Sigmoid colon (tissue), 7 donors: Measurements from ENCODE around the gene XPNPEP1. TPM values are rescaled to one million over a fixed set of nuclear protein-coding genes. Genes with fewer than 3 reads are reported as not detected.
A peak's percentile ranks its signal among the peaks of the same experiment; 100 is the strongest.

Source experiments
- DNase-seq: peaks from one replicate; pipeline ENCODE4 v3.0.0-alpha.2; 2019
- H3K27ac ChIP-seq, 4 donors: fragments of 200-600 bp; sonication (generic); one replicate each; pipeline ENCODE4 v1.5.1; 2016 to 2019; ENCODE audit warnings: mild to moderate bottlenecking in 1 of 4
- H3K27me3 ChIP-seq, 3 donors: fragments of 200-600 bp; sonication (generic); one replicate each; pipeline ENCODE4 v1.5.1; 2019; ENCODE audit warnings: mild to moderate bottlenecking in 1 of 3
- H3K36me3 ChIP-seq, 4 donors: fragments of 200-600 bp; sonication (generic); one replicate each; pipeline ENCODE4 v1.5.1; 2016 to 2019
- H3K4me1 ChIP-seq, 4 donors: fragments of 200-600 bp; sonication (generic); one replicate each; pipeline ENCODE4 v1.5.1; 2017 to 2019
- H3K4me3 ChIP-seq, 4 donors: fragments of 200-600 bp; sonication (generic); one replicate each; pipeline ENCODE4 v1.5.1; 2017 to 2019; ENCODE audit warnings: mild to moderate bottlenecking in 2 of 4, moderate library complexity in 1 of 4
- H3K9me3 ChIP-seq, 4 donors: fragments of 200-600 bp in 3 of 4; sonication (generic) in 3 of 4; one replicate each; pipeline versions ENCODE4 v1.5.1 to v1.6.1; 2013 to 2019
- CTCF ChIP-seq, 4 experiments: fragments of 450-650 bp in 3 of 4; fragments of 200-600 bp in 1 of 4; IDR thresholded peaks; one replicate each; pipeline ENCODE4 v1.5.1; 2016 to 2019; ENCODE audit warnings: antibody characterized with exemption in 4 of 4, mild to moderate bottlenecking in 3 of 4, moderate library complexity in 2 of 4
- EP300 ChIP-seq, 4 donors: sonication (generic); formaldehyde crosslinking; IDR thresholded peaks; one replicate each; pipeline ENCODE4 v1.6.1; 2017; ENCODE audit warnings: antibody characterized with exemption in 4 of 4
- POLR2A ChIP-seq, 2 donors: fragments of 450-650 bp; IDR thresholded peaks; one replicate each; pipeline ENCODE4 v1.6.1; 2016; ENCODE audit warnings: antibody characterized with exemption in 2 of 2, mild to moderate bottlenecking in 2 of 2, moderate library complexity in 2 of 2
- POLR2AphosphoS5 ChIP-seq, 4 donors: sonication (generic); formaldehyde crosslinking; IDR thresholded peaks; one replicate each; pipeline ENCODE4 v1.6.1; 2017; ENCODE audit warnings: antibody characterized with exemption in 4 of 4
- WGBS, 2 donors: extraction: QIAGEN DNeasy Blood & Tissue Kit; methylation state at CpG; one replicate each; pipeline ENCODE4 v1.1.7; 2013; 5-methylcytosine and 5-hydroxymethylcytosine counted together
- intact Hi-C: fragments of 100-400 bp; cut with DNase I; formaldehyde crosslinking; loops from one replicate; pipeline ENCODE4 v1.15.1; 2023
- polyA plus RNA-seq, 3 donors: library from polyadenylated mRNA; stranded (reverse); fragments of 200-250 nt; gene quantifications; one replicate each; pipeline ENCODE4 v1.2.3, GENCODE V29; 2013
- total RNA-seq, 4 donors: library from RNA; depleted of rRNA; stranded (reverse); fragments of >200 nt; gene quantifications; one replicate each; pipeline ENCODE4 v1.1.0, GENCODE V29; 2016
- donor health status: healthy with polysubstance abuse.
- donor health status: Bipolar disorder and iron deficiency.
- donor health status: healthy.

Gene XPNPEP1
- total and polyA plus RNA-seq, 7 donors = 37.5 to 59.1 (median 55.6) TPM

GRCh38 chr10:109893386-109893785 is 29.9 kb downstream of the XPNPEP1 start:
- H3K27me3 ChIP-seq = no peaks in the 10 kb centered on the region
- H3K27ac ChIP-seq = peak overlapping the region; percentile 5 to 75 (median 62)
- peaks cover 0 to 21% (median 7%) of the 10 kb centered on the region in 4 donors for H3K36me3 ChIP-seq
- WGBS, 2 donors = 98% methylated on average over 4 of the region's 4 CpGs
- H3K4me1 ChIP-seq = peaks cover 0 to 38% (median 33%) of the 10 kb centered on the region in 4 donors
- H3K9me3 ChIP-seq = no peaks in the 10 kb centered on the region
- TF ChIP-seq CTCF (IDR thresholded peaks at IDR 0.05) = no peak
- TF ChIP-seq EP300 (IDR thresholded peaks at IDR 0.05) = no peak
- TF ChIP-seq POLR2AphosphoS5 (IDR thresholded peaks at IDR 0.05) = no peak
- no peak for TF ChIP-seq POLR2A (IDR thresholded peaks at IDR 0.05)
- intact Hi-C loops = no loop called here
- H3K4me3 ChIP-seq = no peak overlapping the region
- DNase-seq = no peak

GRCh38 chr10:109892931-109893330 is 30.4 kb downstream of the XPNPEP1 start:
- 90 to 94% methylated on average over 9 of the region's 9 CpGs for WGBS, 2 donors
- Histone ChIP-seq H3K4me1 (peaks cover 0 to 38% (median 33%) of the 10 kb centered on the region in 4 donors), H3K9me3 (no peaks in the 10 kb centered on the region), H3K27me3 (no peaks in the 10 kb centered on the region), H3K27ac (peak overlapping the region; percentile 5 to 75 (median 36)), H3K36me3 (peaks cover 0 to 25% (median 11%) of the 10 kb centered on the region in 4 donors), H3K4me3 (no peak overlapping the region)
- TF ChIP-seq POLR2AphosphoS5 (IDR thresholded peaks at IDR 0.05) (no peak), EP300 (IDR thresholded peaks at IDR 0.05) (no peak), POLR2A (IDR thresholded peaks at IDR 0.05) (no peak), CTCF (IDR thresholded peaks at IDR 0.05) (no peak)
- DNase-seq = peak; percentile 72
- intact Hi-C loops = no loop called here

- intact Hi-C loops = no loop called here
- Histone ChIP-seq H3K27ac (peak overlapping the region in 2 of 4 donors; percentile 58 to 75), H3K9me3 (no peaks in the 10 kb centered on the region), H3K4me3 (no peak overlapping the region), H3K36me3 (peaks cover 0 to 30% (median 16%) of the 10 kb centered on the region in 4 donors), H3K27me3 (no peaks in the 10 kb centered on the region), H3K4me1 (peaks cover 0 to 40% (median 33%) of the 10 kb centered on the region in 4 donors)
- TF ChIP-seq CTCF (IDR thresholded peaks at IDR 0.05) = no peak
- no peak for TF ChIP-seq EP300 (IDR thresholded peaks at IDR 0.05)
- no peak for TF ChIP-seq POLR2AphosphoS5 (IDR thresholded peaks at IDR 0.05)
- TF ChIP-seq POLR2A (IDR thresholded peaks at IDR 0.05) = no peak
- DNase-seq = no peak
- 84 to 85% methylated on average over 4 of the region's 4 CpGs for WGBS, 2 donors
Measured at GRCh38 chr10:109892117-109892516, 31.2 kb downstream of the XPNPEP1 start.

GRCh38 chr10:109891105-109891504 is 32.2 kb downstream of the XPNPEP1 start:
- Histone ChIP-seq H3K4me3 (no peak overlapping the region), H3K9me3 (no peaks in the 10 kb centered on the region), H3K27ac (no peak overlapping the region), H3K4me1 (peaks cover 0 to 43% (median 32%) of the 10 kb centered on the region in 4 donors), H3K36me3 (peaks cover 0 to 36% (median 16%) of the 10 kb centered on the region in 4 donors), H3K27me3 (no peaks in the 10 kb centered on the region)
- TF ChIP-seq CTCF (IDR thresholded peaks at IDR 0.05) = no peak
- TF ChIP-seq POLR2A (IDR thresholded peaks at IDR 0.05) = no peak
- TF ChIP-seq EP300 (IDR thresholded peaks at IDR 0.05) = no peak
- TF ChIP-seq POLR2AphosphoS5 (IDR thresholded peaks at IDR 0.05) = no peak
- no peak for DNase-seq
- intact Hi-C loops = no loop called here
- 95 to 98% methylated on average over 2 of the region's 2 CpGs for WGBS, 2 donors

GRCh38 chr10:109889867-109890266 is 33.4 kb downstream of the XPNPEP1 start:
- WGBS, 2 donors = 78 to 80% methylated on average over 4 of the region's 4 CpGs
- DNase-seq = no peak
- Histone ChIP-seq H3K9me3 (no peaks in the 10 kb centered on the region), H3K27me3 (no peaks in the 10 kb centered on the region), H3K36me3 (peaks cover 0 to 40% (median 16%) of the 10 kb centered on the region in 4 donors), H3K4me3 (no peak overlapping the region), H3K4me1 (peaks cover 0 to 31% (median 19%) of the 10 kb centered on the region in 4 donors), H3K27ac (no peak overlapping the region)
- no peak for TF ChIP-seq CTCF (IDR thresholded peaks at IDR 0.05)
- no peak for TF ChIP-seq POLR2AphosphoS5 (IDR thresholded peaks at IDR 0.05)
- TF ChIP-seq POLR2A (IDR thresholded peaks at IDR 0.05) = no peak
- no peak for TF ChIP-seq EP300 (IDR thresholded peaks at IDR 0.05)
- intact Hi-C loops = no loop called here
